Gastrocnemius medialis (tissue), 4 donors: ENCODE results near the gene HDAC7. TPM values are rescaled to one million over a fixed set of nuclear protein-coding genes. Genes with fewer than 3 reads are reported as not detected.
"Not testable (repeated sequence)": the region's sequence is repeated elsewhere in the genome, so short reads cannot be mapped to it uniquely, and the experiment has no call there.

Experiments
- ATAC-seq, 2 donors: fragments of 150-250 bp; one replicate each; pipeline ENCODE4 v1.9.1; 2016
- DNase-seq, 2 donors: peaks; one replicate each; pipeline ENCODE4 v3.0.0-alpha.2; 2019
- H3K27ac ChIP-seq, 4 donors: fragments of 200-600 bp; sonication (generic); 1 replicate in 1 of 4; 2 replicates in 3 of 4; pipeline ENCODE4 v1.5.1; 2016 to 2018; ENCODE audit warnings: mild to moderate bottlenecking in 2 of 4, moderate library complexity in 1 of 4
- H3K27me3 ChIP-seq, 3 donors: fragments of 200-600 bp; sonication (generic) in 2 of 3; 1 replicate in 1 of 3; 2 replicates in 2 of 3; pipeline versions ENCODE4 v1.5.1 to v1.6.0; 2016 to 2019; ENCODE audit warnings: mild to moderate bottlenecking in 1 of 3, moderate library complexity in 1 of 3
- H3K36me3 ChIP-seq, 2 donors: fragments of 200-600 bp; sonication (generic) in 1 of 2; one replicate each; pipeline ENCODE4 v1.5.1; 2017 to 2018
- H3K4me1 ChIP-seq, 2 donors: fragments of 200-600 bp; sonication (generic) in 1 of 2; one replicate each; pipeline ENCODE4 v1.5.1; 2016 to 2017; ENCODE audit warnings: mild to moderate bottlenecking in 2 of 2
- H3K4me3 ChIP-seq, 4 donors: fragments of 200-600 bp; sonication (generic) in 3 of 4; 1 replicate in 1 of 4; 2 replicates in 3 of 4; pipeline ENCODE4 v1.5.1; 2016 to 2019; ENCODE audit warnings: mild to moderate bottlenecking in 2 of 4
- H3K9me3 ChIP-seq, 3 donors: fragments of 200-600 bp; sonication (generic) in 2 of 3; 1 replicate in 1 of 3; 2 replicates in 2 of 3; pipeline ENCODE4 v1.5.1; 2016 to 2019
- POLR2A ChIP-seq, 2 donors: fragments of 450-650 bp; IDR thresholded peaks; one replicate each; pipeline ENCODE4 v1.6.1; 2017; ENCODE audit warnings: antibody characterized with exemption in 2 of 2, mild to moderate bottlenecking in 2 of 2, moderate library complexity in 2 of 2
- in situ Hi-C, 4 donors: fragments of 200-750 bp; cut with MboI; loops; one replicate each; pipeline versions ENCODE4 v1.15.0 to v1.8.0; 2017; ENCODE audit warnings: low sequenced_read_pairs in 4 of 4
- intact Hi-C: fragments of 100-400 bp; cut with DNase I; formaldehyde crosslinking; loops from one replicate; pipeline ENCODE4 v1.15.1; 2023; ENCODE audit warnings: low total_unique reads
- total RNA-seq, 4 donors: library from RNA; depleted of rRNA; stranded (reverse); fragments of >200 nt; gene quantifications; one replicate each; pipeline versions ENCODE4 v1.1.0 to v1.2.3, GENCODE V29; 2016
- TF ChIP-seq, protein P1 (sequence below), 5 experiments: fragments of 450-650 bp in 3 of 5; fragments of 200-600 bp in 2 of 5; sonication (generic) in 2 of 5; IDR thresholded peaks in 4 of 5; conservative IDR thresholded peaks in 1 of 5; 1 replicate in 4 of 5; 2 replicates in 1 of 5; pipeline ENCODE4 v1.5.1; 2016 to 2019; ENCODE audit warnings: antibody characterized with exemption in 5 of 5, mild to moderate bottlenecking in 3 of 5, moderate library complexity in 3 of 5

The HDAC7 gene
- total RNA-seq, 4 donors from 2014 or later, result 12.2 to 27.1 (median 17.0) TPM

DNA sequence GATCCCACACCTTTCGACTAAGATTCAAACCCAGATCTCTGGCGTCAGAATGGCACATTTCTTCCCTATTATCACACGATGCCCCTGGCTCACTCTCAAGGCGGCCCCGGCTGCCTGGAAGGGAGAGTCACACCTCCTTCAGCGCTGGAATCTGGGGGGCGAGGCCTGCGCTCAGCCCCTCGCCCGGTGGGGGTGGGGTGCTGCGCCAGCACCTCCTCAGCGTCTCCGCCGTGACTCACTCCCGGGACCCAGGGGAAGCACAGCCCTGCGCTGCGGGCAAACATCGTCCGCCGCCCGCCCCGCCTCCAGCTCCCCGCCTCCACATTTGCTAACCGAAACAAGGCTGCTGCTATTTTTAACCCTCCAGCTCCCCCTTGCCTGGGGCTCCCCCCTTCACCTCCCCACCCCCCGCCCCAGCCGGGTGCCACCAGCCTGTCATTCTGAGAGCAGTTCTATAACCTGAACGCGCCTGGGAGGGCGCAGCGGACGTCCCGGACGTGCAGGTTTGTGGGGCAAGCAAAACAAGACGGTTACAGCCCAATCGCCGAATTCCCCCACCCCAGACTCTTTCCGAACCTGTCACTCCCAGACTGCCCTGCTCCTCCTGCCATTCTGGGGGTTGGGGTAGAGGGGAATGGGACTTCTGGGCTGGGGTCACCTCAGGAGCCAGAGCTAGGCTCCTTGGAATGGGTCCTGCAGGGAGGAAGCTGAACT, 6.7 kb downstream of the HDAC7 start:
- Histone ChIP-seq H3K36me3 (no peaks in the 10 kb centered on the region), H3K4me3 (peak overlapping the region; percentile 48 to 57 (median 56)), H3K27me3 (no peaks in the 10 kb centered on the region), H3K9me3 (no peaks in the 10 kb centered on the region), H3K4me1 (peaks cover 85 to 95% of the 10 kb centered on the region in 2 donors), H3K27ac (peak overlapping the region; percentile 85 to 94 (median 92))
- ATAC-seq (peak; percentile 65 to 77), DNase-seq (peak; percentile 77 to 87)
- TF ChIP-seq, protein P1, sequence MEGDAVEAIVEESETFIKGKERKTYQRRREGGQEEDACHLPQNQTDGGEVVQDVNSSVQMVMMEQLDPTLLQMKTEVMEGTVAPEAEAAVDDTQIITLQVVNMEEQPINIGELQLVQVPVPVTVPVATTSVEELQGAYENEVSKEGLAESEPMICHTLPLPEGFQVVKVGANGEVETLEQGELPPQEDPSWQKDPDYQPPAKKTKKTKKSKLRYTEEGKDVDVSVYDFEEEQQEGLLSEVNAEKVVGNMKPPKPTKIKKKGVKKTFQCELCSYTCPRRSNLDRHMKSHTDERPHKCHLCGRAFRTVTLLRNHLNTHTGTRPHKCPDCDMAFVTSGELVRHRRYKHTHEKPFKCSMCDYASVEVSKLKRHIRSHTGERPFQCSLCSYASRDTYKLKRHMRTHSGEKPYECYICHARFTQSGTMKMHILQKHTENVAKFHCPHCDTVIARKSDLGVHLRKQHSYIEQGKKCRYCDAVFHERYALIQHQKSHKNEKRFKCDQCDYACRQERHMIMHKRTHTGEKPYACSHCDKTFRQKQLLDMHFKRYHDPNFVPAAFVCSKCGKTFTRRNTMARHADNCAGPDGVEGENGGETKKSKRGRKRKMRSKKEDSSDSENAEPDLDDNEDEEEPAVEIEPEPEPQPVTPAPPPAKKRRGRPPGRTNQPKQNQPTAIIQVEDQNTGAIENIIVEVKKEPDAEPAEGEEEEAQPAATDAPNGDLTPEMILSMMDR (IDR thresholded peaks at IDR 0.05 in 4 of 5, conservative IDR thresholded peaks at IDR 0.05 in 1 of 5), result no peak
- peak; percentile 55 to 62 for TF ChIP-seq POLR2A (IDR thresholded peaks at IDR 0.05)
- in situ Hi-C loops (no loop called here), intact Hi-C loops (loop anchor here (10.0 kb wide), 1 partner anchor 352 kb away; no protein-coding TSS in a partner anchor)

DNA sequence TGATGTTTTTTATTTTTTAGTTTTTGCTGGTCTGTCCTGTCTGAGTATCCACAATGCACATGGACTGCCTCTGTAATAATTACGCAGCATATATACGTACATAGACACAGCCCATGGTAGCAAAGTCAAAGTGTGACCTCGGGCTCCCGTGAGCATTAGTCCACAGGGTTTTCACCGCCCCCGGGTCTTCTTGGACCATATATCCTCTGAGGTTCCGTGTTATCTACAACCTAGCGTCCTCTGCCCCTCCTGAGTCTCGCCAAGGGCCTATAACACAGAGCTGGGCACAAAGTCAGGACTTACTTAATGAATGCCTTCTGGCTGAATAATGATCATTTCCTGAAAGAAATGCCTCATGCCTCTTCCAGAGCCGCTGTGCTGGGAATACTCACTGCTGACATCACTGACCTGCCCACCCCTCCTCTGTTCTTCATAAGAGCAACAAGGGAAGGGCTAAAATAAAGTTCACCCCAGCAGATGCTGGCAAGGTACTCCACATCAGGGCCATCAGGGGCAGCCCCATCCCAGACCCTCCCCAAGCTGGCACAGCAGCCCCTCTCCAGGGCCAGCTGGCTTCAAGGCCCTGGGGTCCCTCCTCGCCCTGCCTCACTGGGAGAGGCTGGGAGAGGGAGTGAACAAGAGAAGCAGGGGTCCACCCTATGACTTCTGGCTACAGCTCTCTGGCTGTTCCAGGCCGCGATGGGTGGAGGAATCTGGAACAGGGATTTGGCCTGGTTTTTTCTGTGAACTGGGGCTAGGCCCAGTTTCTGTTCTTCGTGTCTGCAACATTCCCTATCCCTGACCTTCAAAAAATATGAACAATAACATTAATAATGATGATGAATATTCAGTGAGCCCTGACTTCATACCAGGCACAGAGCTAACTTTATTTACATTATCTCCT, 7.9 kb downstream of the HDAC7 start:
- peak in 1 of 2 donors; percentile 73 for DNase-seq
- in situ Hi-C loops, result no loop called here

DNA sequence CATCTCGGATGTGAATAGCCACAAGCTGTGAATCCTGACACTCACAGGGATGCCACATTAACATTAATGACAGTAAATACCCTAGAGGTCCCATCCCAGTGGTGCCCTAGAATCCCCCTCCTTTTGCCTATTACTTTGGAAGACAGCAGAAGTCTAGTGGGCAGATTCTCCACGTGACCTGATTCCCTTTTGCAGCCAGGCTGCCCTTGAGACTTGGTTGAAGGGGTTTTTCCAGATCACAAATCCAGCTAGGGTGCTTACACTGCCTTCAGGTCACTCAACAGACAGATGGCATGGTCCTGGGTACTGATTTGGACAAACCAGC, 8.7 kb downstream of the HDAC7 start:
- DNase-seq, result no peak
- Histone ChIP-seq H3K4me1 (peaks cover 90 to 97% of the 10 kb centered on the region in 2 donors), H3K27ac (peak overlapping the region; percentile 85 to 94 (median 92)), H3K4me3 (no peak overlapping the region), H3K27me3 (no peaks in the 10 kb centered on the region), H3K36me3 (no peaks in the 10 kb centered on the region), H3K9me3 (no peaks in the 10 kb centered on the region)
- TF ChIP-seq, protein P1 (IDR thresholded peaks at IDR 0.05 in 4 of 5, conservative IDR thresholded peaks at IDR 0.05 in 1 of 5), result no peak
- TF ChIP-seq POLR2A (IDR thresholded peaks at IDR 0.05), result no peak
- in situ Hi-C loops, result no loop called here
- ATAC-seq, result no peak
- intact Hi-C loops, result loop anchor here (10.0 kb wide), 1 partner anchor 354 kb away; no protein-coding TSS in a partner anchor

More for the DNA sequence above, 7.9 kb downstream of the HDAC7 start:
- Histone ChIP-seq H3K4me3 (peak overlapping the region in 3 of 4 donors; percentile 48 to 57 (median 56)), H3K9me3 (no peaks in the 10 kb centered on the region), H3K4me1 (peaks cover 85 to 95% of the 10 kb centered on the region in 2 donors), H3K27me3 (no peaks in the 10 kb centered on the region), H3K36me3 (no peaks in the 10 kb centered on the region), H3K27ac (peak overlapping the region; percentile 85 to 94 (median 92))
- ATAC-seq, result peak; percentile 24 to 30
- intact Hi-C loops, result loop anchor here (10.0 kb wide), 1 partner anchor 353 kb away; no protein-coding TSS in a partner anchor
- TF ChIP-seq, protein P1 (IDR thresholded peaks at IDR 0.05 in 4 of 5, conservative IDR thresholded peaks at IDR 0.05 in 1 of 5), result no peak
- TF ChIP-seq POLR2A (IDR thresholded peaks at IDR 0.05), result peak in 1 of 2 donors; percentile 20

DNA sequence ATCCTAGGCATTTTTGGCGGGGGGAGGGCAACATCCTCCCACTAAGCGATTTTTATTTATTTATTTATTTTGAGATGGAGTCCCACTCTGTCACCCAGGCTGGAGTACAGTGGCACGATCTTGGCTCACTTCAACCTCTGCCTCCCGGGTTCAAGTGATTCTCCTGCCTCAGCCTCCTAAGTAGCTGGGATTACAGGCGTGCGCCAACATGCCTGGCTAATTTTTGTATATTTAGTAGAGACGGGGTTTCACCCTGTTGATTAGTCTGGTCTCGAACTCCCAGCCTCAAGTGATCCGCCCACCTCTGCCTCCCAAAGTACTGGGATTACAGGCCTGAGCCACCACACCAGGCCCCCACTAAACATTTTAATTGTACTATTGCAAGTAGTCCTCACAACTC, 10.2 kb downstream of the HDAC7 start:
- ATAC-seq, intact Hi-C loops, DNase-seq, in situ Hi-C loops, H3K27me3 ChIP-seq, H3K4me3 ChIP-seq, H3K9me3 ChIP-seq, H3K36me3 ChIP-seq: not testable (repeated sequence)
- Histone ChIP-seq H3K4me1 (peaks cover 93 to 98% of the 10 kb centered on the region in 2 donors), H3K27ac (peak overlapping the region; percentile 85 to 94 (median 92))
